ENCODE data around the gene LDB3.

LDB3 gene

DNA sequence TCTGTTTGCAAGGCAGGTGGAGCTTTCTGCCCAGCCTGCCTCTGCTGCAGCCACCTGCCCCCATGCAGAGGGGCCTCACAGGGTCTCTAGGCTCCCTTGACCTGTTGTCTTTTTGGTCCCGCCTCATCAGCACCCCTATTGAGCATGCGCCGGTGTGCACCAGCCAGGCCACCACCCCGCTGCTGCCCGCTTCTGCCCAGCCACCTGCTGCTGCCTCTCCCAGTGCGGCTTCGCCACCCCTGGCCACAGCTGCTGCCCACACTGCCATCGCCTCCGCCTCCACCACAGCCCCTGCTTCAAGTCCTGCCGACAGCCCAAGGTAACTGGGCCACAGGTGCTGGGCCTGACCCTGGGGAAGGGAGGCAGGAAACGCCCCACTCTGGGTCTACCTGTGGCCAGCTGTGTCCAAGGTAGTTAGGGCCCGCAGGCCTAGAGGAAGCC is 38.1 kb downstream of the LDB3 start:
- no peak for DNase-seq (ENCODE audit: low read depth in 2 of 2)

DNA sequence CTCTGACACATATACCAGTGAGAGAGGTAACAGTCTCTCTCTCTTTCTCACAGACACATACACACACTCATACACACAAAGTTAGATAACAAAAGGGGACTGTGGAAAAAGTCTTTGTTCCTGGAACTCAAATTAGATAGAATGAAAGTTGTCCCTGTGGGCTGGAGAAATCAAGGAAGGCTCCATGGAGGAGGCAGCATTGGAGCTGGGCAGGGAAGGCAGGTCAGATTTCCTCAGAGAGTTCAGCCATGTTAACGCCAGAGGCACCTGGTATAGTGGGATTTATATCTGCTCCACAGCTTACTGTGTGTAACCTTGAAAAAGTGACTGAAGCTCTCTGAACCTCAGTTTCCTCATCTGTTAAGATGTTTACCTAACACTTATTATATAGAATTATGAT is 38.7 kb downstream of the LDB3 start:
- DNase-seq (ENCODE audit: low read depth in 2 of 2), result no peak

GRCh38 chr10:86707505-86707904 is 39.2 kb downstream of the LDB3 start:
- no peak for DNase-seq (ENCODE audit: low read depth in 2 of 2)

- DNase-seq (ENCODE audit: low read depth in 2 of 2), result no peak
Observed at GRCh38 chr10:86708068-86708782, 39.9 kb downstream of the LDB3 start.

DNA sequence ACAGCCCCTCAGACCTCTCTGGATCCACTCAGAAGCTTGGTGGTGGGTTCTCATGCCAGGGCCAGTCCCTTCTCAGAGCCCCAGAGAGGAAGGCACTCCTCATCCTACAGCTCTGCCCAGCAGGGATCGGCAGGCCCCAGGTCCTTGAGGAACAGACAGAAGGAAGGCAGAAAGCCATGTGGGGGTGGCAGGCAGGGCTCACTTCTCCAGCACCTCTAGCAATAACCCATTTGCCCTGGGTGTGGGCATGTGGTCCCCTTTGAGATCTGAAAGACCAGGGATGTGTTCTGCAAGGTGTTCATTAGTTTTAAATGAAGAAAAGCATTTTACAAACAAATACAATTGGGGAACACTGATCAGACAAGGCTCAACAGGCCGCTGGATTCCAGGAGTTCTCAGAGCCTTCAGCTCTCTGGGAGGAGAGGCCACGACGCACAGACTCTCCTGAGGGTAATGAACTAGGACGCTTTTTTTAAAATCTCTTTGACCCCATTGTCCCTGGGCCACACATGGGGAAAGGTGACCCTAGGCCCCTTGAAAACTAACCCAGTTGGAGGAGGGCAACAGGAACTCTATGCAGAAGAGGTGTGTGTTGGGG is 40.6 kb downstream of the LDB3 start:
- no peak for DNase-seq (ENCODE audit: low read depth in 2 of 2)

GRCh38 chr10:86709396-86710185 is 41.3 kb downstream of the LDB3 start:
- DNase-seq (ENCODE audit: low read depth in 2 of 2), result no peak

DNA sequence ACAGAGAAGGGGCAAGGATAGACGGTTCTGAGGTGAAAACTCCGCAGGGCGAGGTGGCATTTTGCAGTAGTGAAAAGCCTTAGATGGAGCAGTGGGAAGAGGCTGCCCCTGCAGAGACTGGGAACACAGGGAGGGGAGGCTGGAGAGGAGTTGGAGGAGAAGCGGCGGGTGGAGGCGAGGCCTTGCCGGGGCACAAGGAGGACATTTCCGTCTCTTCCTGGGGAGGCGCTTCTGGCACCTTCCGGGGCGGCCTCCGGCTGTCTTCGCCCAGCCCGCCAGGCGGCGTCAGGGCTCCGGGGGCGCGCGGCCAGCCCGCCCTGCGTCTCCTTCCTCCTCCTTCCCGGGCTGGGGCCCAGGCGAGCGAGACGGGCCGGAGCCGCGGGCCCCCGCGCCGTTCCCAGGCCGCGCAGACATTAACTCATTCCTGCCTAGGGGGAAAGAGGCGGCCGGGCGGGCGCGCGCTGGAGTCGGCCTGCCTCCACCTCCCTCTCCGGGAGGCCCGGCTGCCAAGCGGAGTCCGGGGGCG is 42.7 kb downstream of the LDB3 start:
- peak; percentile 65 for DNase-seq (ENCODE audit: low read depth in 2 of 2)

- peak in 1 of 2 donors; percentile 19 for DNase-seq (ENCODE audit: low read depth in 2 of 2)
Observed at GRCh38 chr10:86711513-86712316, 43.4 kb downstream of the LDB3 start.

DNA sequence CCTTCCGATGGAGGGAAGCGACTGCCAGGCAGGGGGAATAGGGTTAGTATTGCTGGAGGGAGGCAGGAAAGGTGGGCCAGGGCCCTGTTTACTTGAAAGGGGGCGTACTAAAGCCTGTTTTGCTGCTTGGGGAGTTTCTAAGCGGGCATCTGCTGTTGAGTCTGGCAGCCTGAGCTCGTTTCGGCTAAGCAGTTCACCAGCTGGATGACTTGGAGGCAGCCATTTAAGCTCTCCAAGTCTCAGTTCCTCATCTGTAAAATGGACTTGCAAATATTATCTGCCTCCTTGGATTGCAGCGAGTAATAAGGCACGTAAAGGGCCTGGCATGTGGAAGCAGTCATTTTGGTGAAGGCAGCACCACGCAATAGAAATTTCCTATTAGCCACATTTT is 44.0 kb downstream of the LDB3 start:
- no peak for DNase-seq (ENCODE audit: low read depth in 2 of 2)

- no peak for DNase-seq (ENCODE audit: low read depth in 2 of 2)
Observed at GRCh38 chr10:86715156-86715795, 47.0 kb downstream of the LDB3 start.

DNA sequence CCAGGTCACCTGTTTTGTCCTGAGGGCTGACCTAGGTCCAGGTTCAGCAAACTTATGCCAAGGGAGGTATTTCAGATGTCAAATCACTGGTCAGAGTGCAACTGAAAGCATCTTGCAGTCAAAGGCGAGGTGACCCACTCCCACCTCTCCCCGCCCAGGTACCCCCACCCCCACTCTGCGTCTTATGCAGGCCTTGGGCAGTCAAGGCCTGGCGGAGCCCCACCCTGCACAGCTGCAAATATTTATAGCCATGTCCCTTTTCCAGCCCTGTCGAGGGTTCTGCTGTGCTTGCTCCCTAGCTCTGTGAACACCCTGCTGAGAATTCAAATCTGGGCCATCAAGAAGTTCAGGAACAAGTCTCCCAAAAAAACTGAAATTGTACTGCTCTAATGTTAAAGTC is 47.5 kb downstream of the LDB3 start:
- DNase-seq (ENCODE audit: low read depth in 2 of 2), result no peak

DNA sequence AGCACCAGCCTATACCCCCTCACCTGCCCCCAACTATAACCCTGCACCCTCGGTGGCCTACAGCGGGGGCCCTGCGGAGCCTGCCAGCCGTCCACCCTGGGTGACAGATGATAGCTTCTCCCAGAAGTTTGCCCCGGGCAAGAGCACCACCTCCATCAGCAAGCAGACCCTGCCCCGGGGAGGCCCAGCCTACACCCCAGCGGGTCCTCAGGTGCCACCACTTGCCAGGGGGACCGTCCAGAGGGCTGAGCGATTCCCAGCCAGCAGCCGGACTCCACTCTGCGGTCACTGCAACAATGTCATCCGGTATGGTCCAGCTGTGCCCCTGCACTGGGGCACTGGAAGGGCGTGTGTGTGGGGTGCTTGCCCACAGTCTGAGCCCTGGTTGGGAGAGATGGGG is 48.2 kb downstream of the LDB3 start:
- no peak for DNase-seq (ENCODE audit: low read depth in 2 of 2)

DNA sequence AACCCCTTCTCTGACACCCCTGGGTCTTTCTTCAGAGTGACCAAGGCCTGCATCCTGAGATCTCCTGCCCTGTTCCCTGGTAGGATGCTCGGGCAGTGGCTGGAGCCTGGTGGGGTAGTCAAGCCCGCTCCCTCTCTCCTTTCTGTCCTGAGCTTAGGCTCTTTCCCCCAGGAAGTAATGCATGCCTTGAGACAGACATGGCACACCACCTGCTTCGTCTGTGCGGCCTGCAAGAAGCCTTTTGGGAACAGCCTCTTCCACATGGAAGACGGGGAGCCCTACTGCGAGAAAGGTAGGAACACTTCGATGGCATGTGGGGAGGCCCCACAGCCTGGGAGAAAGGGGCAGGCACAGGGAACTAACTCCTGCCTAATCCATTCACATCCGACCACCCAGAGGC is 50.2 kb downstream of the LDB3 start:
- no peak for DNase-seq (ENCODE audit: low read depth in 2 of 2)

- no peak for DNase-seq (ENCODE audit: low read depth in 2 of 2)
Observed at GRCh38 chr10:86721232-86721631, 52.9 kb downstream of the LDB3 start.

DNA sequence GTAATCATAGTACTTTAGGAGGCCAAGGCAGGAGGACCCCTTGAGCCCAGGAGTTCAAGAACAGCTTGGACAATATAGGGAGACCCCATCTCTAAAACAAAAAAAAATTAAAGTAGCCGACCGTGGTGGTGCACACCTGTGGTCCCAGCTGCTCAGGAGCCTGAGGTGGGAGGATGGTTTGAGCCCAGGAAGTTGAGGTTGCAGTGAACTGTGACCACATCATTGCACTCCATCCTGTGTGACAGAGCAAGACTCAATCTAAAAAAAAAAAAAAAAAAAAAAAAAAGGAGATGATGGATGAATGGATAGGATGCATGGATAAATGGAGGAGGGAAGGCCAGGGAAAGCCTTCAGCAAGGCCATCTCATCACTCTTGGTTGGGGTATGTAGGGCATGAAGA is 54.7 kb downstream of the LDB3 start:
- DNase-seq (ENCODE audit: low read depth in 2 of 2), result no peak

DNA sequence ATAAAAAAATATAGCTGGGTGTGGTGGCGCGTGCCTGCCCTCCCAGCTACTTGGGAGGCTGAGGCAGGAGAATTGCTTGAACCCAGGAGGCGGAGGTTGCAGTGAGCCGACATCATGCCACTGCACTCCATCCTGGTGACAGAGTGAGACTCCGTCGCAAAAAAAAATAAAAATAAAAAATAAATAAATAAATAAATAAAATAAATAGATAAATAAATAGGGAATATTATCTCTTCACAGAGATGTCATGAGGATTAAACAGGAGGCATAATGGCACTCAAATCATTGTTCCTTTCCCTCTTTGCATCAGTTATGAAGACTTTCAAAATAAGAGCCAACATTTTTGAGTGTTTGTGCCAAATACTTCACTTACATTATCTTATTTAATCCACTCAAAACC is 56.1 kb downstream of the LDB3 start:
- no peak for DNase-seq (ENCODE audit: low read depth in 2 of 2)

DNA sequence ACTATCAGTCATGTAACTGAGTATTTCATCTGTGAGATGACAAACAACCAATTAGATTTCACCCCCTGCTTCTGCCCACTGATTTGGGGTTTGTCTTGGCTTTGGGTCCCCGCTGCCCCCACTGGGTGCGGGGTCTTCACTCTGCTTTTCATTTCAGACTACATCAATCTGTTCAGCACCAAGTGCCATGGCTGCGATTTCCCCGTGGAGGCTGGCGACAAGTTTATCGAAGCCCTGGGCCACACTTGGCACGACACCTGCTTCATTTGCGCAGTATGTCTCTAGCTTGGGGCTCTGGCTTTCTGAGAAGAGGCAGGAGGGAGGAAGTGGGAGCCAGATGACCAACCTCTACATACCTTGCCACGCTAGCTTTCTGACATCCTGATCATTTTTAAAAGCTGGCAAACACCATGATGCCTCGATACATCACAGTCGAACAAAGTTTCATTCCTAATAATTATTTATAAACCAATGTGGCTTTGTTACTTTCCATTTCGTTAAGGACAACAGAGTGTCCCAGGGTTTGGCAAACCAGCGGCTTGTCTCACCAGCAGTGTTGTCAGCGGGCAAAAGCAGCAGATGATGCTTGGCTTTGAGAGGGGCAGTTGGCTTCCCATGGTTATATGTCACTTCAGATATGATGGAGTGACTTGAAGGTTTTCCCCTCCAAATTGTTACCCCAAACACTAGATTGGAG is 57.8 kb downstream of the LDB3 start:
- DNase-seq (ENCODE audit: low read depth in 2 of 2), result no peak

DNA sequence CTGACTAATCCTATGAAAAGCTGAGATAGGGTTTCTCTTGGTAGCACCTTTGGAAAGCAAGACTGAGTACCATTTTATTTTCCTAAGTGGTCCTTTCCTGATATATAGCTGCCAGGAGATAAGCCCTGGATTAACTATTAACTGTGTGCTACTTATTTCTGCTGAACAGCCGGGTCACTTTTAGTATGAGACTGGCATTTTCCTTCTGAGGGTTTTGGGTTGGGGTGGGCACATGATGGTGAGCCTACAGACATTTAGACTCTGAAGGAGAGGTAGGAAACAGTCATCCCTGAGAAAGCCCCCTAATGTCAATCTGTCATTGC is 58.3 kb downstream of the LDB3 start:
- no peak for DNase-seq (ENCODE audit: low read depth in 2 of 2)

- no peak for DNase-seq (ENCODE audit: low read depth in 2 of 2)
Observed at GRCh38 chr10:86727470-86727869, 59.2 kb downstream of the LDB3 start.

- no peak for DNase-seq (ENCODE audit: low read depth in 2 of 2)
Observed at GRCh38 chr10:86728056-86728455, 59.7 kb downstream of the LDB3 start.

GRCh38 chr10:86729677-86730076 is 61.4 kb downstream of the LDB3 start:
- DNase-seq (ENCODE audit: low read depth in 2 of 2), result no peak
